ENCODE results near the gene TINAG.

DNA sequence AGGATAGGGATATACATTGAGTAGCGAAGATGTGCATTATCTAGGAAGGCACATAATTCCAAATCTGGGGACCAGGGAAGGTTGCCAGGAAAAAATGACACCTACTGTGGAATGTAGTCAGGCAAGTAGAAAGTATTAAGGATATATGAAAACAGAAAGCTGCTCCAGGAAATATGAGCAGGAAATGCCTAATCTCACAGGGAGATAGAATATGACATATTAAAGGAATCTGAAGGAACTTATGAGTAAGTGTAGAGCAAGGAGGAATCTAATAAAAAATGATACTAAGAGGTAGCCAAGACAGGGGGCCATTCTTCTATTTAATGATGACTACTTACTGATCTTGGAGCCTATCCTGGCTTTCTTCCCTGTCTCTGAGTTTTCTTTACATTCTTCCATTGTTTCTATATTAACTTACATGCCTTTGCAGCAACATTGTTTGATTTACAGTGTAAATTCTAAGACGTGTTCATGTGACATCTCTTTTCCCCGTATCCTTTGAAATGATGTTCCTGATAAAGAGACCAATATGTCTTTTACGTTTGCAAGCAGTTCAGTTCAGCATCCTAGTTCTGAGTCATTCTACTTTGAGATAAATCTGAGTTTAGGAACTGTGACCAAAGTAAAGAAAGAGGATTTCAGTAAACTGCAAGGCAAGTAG lies 58.6 kb downstream of the TINAG start:
- TF ChIP-seq, protein P1, sequence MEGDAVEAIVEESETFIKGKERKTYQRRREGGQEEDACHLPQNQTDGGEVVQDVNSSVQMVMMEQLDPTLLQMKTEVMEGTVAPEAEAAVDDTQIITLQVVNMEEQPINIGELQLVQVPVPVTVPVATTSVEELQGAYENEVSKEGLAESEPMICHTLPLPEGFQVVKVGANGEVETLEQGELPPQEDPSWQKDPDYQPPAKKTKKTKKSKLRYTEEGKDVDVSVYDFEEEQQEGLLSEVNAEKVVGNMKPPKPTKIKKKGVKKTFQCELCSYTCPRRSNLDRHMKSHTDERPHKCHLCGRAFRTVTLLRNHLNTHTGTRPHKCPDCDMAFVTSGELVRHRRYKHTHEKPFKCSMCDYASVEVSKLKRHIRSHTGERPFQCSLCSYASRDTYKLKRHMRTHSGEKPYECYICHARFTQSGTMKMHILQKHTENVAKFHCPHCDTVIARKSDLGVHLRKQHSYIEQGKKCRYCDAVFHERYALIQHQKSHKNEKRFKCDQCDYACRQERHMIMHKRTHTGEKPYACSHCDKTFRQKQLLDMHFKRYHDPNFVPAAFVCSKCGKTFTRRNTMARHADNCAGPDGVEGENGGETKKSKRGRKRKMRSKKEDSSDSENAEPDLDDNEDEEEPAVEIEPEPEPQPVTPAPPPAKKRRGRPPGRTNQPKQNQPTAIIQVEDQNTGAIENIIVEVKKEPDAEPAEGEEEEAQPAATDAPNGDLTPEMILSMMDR (IDR thresholded peaks at IDR 0.05): no peak
- no peak for TF ChIP-seq POLR2A (IDR thresholded peaks at IDR 0.05)

Measured in esophagus squamous epithelium (tissue), 4 donors.